IMR-90 (cell line): Measurements from ENCODE around the gene CFL2.

Source experiments
- CEBPB ChIP-seq: IDR thresholded peaks from 2 replicates; pipeline ENCODE4 v1.6.1; 2012; ENCODE audit warnings: low read depth, low read length, improper control_type of control experiment
- CHD1 ChIP-seq: IDR thresholded peaks from 2 replicates; pipeline ENCODE4 v1.6.1; 2012; ENCODE audit warnings: low read depth, low read length, improper control_type of control experiment
- FOS ChIP-seq: fragments of 150-350 bp; IDR thresholded peaks from 2 replicates; pipeline ENCODE4 v1.6.1; 2016; ENCODE audit warnings: low read depth, low read length
- MXI1 ChIP-seq: IDR thresholded peaks from 2 replicates; pipeline ENCODE4 v1.6.1; 2012; ENCODE audit warnings: low read depth, mild to moderate bottlenecking, low read length, moderate library complexity, borderline replicate concordance
- NFE2L2 ChIP-seq: fragments of 150-350 bp; IDR thresholded peaks from 2 replicates; pipeline ENCODE4 v1.6.1; 2016; ENCODE audit warnings: low read depth, mild to moderate bottlenecking, low read length
- POLR2A ChIP-seq: IDR thresholded peaks from 2 replicates; pipeline ENCODE4 v1.6.1; 2012; ENCODE audit warnings: mild to moderate bottlenecking, low read depth, low read length
- RAD21 ChIP-seq: IDR thresholded peaks from 2 replicates; pipeline ENCODE4 v1.6.1; 2012; ENCODE audit warnings: low read length, improper control_type of control experiment
- RCOR1 ChIP-seq: IDR thresholded peaks from 2 replicates; pipeline ENCODE4 v1.6.1; 2012; ENCODE audit warnings: mild to moderate bottlenecking, low read length, improper control_type of control experiment; ENCODE audit not compliant: insufficient replicate concordance
- RFX5 ChIP-seq: IDR thresholded peaks from 2 replicates; pipeline ENCODE4 v1.8.0; 2012; ENCODE audit warnings: low read depth, mild to moderate bottlenecking, low read length, moderate library complexity
- TF ChIP-seq, protein P1 (sequence below): conservative IDR thresholded peaks from 2 replicates; pipeline ENCODE4 v1.5.1; 2012; ENCODE audit warnings: mild to moderate bottlenecking, low read depth, low read length, improper control_type of control experiment
- TF ChIP-seq, protein P2 (sequence below): fragments of 150-350 bp; IDR thresholded peaks from 2 replicates; pipeline ENCODE4 v1.6.1; 2016; ENCODE audit warnings: low read depth, mild to moderate bottlenecking, low read length, moderate library complexity, borderline replicate concordance

DNA sequence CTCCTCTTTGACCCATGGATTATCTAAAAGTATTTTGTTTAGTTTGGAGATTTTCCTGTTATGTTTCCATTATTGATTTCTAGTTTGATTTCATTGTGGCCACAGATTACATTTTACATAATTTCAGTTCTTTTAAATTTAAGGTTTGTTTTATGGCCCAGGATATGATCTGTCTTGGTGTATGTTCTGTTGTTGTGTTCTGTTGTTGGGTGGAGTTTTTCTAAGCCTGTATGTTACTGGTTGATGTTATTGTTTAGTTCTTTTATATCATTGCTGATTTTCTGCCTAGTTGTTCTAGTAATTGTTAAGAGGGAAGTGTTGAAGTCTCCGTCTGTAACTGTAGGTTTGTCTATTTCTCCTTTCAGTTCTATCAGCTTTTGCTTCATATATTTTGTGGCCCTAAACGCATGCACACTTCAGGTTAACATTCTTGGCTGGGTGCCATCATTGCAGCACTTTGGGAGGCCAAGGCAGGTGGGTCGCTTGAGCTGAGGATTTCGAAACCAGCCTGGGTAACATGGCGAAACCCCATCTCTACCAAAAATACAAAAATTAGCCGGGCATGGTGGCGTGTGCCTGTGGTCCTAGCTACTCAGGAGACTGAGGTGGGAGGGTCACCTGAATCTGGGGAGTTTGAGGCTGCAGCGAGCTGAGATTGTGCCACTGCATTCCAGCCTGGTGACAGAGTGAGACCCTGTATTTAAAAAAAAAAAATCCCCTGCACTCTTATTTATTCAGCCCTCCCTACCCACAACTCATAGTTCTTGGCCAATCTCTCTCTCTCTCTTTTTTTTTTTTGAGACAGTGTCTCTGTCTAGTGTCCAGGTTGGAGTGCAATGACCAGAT, 28.1 kb upstream of the CFL2 start:
- TF ChIP-seq RFX5 (no peak), RCOR1 (no peak), POLR2A (no peak), FOS (no peak), CHD1 (no peak), CEBPB (no peak), MXI1 (no peak), NFE2L2 (no peak), RAD21 (no peak)
- TF ChIP-seq, protein P1, sequence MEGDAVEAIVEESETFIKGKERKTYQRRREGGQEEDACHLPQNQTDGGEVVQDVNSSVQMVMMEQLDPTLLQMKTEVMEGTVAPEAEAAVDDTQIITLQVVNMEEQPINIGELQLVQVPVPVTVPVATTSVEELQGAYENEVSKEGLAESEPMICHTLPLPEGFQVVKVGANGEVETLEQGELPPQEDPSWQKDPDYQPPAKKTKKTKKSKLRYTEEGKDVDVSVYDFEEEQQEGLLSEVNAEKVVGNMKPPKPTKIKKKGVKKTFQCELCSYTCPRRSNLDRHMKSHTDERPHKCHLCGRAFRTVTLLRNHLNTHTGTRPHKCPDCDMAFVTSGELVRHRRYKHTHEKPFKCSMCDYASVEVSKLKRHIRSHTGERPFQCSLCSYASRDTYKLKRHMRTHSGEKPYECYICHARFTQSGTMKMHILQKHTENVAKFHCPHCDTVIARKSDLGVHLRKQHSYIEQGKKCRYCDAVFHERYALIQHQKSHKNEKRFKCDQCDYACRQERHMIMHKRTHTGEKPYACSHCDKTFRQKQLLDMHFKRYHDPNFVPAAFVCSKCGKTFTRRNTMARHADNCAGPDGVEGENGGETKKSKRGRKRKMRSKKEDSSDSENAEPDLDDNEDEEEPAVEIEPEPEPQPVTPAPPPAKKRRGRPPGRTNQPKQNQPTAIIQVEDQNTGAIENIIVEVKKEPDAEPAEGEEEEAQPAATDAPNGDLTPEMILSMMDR = no peak
- TF ChIP-seq, protein P2, sequence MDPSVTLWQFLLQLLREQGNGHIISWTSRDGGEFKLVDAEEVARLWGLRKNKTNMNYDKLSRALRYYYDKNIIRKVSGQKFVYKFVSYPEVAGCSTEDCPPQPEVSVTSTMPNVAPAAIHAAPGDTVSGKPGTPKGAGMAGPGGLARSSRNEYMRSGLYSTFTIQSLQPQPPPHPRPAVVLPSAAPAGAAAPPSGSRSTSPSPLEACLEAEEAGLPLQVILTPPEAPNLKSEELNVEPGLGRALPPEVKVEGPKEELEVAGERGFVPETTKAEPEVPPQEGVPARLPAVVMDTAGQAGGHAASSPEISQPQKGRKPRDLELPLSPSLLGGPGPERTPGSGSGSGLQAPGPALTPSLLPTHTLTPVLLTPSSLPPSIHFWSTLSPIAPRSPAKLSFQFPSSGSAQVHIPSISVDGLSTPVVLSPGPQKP = no peak
